SK-N-DZ (cell line): ENCODE measurements around the gene SLC50A1.

Experiments used
- DNase-seq: peaks from one replicate; pipeline ENCODE4 v3.0.0-alpha.2; 2015; ENCODE audit warnings: low spot score
- small RNA-seq, 2 experiments: library from RNA; depleted of rRNA; stranded (forward); fragments of <200 nt; gene quantifications; one replicate each; pipeline ENCODE3, GENCODE V24; 2014

Gene SLC50A1

DNA sequence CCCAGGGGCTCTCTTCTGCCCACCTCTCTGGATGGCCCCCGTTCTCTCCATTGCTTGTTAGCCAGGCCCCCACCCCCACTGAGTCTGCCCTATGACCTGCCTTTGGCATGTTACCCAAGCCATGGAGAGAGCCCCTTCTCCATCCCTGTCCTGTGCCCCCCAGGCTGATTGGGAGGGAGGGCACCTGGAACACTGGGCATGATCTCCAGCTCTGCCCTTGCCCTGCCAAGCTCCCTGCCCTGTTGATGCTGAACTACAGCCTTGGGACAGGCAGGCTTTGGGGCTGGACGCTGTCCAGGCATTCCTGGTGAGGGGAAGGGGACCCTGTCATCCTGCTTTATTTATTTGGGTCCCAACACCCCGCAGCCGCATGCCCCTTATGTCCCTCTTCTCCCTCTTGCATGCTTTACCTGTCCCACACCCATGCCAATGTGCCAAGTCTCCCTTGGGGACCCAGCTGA lies 48.7 kb downstream of the SLC50A1 start:
- DNase-seq = no peak

DNA sequence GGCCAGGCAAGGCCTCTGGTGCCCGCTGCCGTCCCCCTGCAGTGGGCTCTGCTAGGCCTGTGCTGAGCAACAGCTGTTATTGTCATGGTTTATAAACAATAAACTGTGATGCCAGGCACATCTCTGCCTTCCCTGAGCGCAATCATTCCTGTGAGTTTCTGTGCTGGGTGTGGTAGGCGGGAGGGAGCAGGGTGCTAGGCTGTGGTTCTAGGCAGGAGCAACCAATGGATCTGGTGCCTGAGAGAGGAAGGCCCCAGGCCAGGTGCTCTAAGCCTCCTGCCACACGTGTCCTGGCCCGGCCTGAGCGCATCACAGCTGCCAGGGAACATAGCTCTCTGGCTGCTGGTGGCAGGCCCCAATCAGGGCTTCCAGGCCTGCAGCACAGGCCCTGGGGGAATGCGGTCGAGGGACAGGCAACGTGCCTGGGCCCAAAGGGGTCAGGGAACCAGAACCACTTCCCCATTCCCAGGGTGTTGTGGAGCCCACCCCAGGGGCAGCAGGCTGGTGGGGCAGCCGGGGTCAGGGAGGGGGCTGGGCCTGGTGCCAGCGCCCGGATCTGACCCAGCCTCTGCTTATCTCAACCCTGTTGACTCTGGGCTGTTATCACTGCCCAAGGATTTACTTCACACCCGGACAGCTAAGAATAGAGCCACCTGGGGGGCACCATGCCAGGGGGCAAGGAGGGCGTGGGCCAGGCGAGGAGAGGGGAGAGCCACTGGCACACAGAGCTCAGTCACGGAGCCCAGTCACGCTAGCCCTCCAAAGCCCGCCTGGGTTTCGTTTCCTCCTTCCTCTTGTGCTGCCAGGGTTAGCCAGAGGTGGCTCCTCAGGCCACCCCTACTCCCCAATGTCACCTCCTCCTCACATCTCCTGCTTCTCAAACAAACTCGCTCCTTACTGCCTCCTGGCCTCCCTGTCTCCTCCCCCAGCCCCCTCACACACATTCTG lies 49.5 kb downstream of the SLC50A1 start:
- DNase-seq = no peak

DNA sequence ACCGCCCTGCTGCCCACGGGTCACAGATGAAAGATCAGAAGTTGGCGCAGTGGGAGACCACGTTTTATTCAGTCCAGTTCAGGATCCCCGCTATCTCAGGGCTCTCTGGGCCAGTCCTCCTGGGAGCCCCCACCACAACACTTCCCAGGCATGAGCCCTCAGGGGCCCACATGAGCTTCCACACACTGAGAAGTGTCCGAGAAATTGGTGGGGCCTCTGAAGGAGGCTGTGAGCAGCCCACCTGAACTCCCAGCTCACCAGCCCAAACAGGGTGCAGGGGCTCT lies 50.1 kb downstream of the SLC50A1 start:
- no peak for DNase-seq

DNA sequence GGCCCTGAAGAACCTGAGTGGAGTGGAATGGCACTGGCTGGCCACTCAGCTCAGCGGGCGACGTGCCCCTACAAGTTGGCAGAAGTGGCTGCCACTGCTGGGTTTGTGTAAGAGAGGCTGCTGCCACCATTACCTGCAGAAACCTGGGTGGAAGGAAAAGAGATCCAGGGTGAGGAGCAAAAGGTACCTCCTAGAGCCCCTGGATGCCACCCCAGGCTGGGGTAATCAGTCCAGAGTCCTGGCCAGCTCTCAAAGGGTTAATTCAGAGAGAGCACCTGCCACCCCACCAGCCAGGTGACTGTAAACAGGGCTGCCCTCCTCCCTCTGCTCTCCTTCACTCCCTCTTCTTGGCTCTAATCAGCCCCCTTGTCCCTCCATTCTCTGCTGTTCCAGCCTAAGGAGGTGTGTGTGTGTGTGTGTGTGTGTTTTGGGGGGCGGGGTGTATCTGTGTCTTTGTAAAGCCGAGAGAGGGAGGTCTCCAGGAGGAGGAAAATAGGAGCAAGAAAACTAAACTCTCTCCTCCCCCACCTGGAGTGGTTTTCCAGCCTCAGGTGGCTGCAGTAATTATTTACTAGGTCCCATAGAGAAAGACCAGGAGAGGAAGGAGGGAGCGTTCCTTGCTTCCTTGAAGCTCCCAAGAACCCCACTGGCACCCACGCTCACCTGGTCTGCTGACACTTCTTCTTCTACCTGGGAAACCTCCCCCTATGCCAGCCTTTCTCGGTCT lies 50.6 kb downstream of the SLC50A1 start:
- no peak for DNase-seq

DNA sequence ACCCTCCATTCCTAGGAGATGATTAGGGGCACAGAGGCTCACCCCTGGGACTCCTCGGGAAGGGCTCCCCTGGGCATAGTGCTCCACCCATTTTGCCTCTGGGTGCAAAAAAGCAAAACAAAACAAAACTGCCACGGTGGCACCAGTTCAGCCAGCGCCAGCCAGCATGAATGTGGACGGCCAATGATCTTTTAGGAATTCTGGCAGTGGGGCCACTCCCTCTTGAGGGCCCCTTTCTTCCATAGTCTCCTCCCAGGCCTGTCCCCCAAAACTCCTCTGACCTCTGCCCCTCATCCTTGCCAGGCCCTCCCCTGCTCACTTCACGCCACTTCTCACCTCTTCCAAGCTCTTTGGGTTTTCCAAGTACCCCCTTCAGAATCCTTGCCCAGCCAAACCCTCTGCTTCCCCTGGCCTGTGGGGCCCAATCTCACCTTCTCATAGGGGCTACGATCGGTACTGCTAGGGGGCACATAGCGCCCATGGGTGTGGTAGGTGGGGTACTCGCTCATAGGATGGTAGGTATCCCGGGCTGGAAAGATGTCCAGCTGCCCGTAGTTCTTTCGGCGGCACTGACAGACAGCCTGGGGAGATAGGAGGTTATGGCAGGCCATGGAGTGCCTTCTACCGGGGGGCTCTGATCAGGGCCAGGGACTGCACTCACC lies 51.3 kb downstream of the SLC50A1 start:
- DNase-seq = no peak

DNA sequence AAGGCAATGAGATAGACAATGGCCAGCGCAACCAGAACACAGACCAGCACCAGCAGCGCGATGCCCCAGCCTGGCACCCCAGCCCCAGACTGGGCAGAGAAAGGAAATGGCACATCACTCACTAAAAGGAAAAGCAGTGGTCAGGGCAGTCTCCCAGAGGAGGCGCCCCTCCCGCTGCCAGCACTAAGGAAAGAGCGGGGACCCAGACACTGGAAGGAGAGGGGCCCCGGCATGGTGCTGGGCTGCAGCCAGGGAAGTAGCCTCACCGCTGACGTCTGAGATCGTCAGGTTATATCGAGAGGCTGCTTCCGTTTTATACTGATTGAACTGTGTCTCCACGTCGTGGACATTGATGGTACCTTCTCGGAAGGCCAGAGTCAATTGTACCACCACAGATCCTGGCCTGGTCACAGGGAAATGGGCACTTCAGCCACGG lies 51.8 kb downstream of the SLC50A1 start:
- no peak for DNase-seq

DNA sequence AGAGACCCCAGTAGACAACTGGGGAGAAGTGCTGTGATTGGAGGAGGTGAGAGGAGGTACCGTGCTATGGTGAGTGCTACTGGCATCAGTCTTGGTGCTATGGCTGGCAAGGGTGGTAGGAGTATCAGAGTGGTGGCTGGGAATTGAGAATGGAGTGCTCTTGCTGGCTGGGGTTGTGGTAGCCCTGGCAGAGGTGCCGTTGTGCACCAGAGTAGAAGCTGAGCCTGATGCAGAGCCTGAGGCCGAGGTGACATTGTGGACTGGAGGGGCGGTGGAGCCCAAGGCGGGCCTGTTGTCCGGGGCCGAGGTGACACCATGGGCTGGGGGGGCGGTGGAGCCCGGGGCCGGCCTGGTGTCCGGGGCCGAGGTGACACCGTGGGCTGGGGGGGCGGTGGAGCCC lies 52.6 kb downstream of the SLC50A1 start:
- DNase-seq = no peak

Small RNA genes lying within 50 kb of the gene (small RNA-seq; reads per million reads assigned to genes)
- 0 reads per million in 2 experiments for gene HMGN2P18
- gene RF00019 = 0 reads per million in 2 experiments
